Sigmoid colon (tissue), 7 donors: Measurements from ENCODE around the gene FHAD1. TPM values are rescaled to one million over a fixed set of nuclear protein-coding genes. Genes with fewer than 3 reads are reported as not detected.
A peak's percentile ranks its signal among the peaks of the same experiment; 100 is the strongest.

Experiments
- DNase-seq: peaks from one replicate; pipeline ENCODE4 v3.0.0-alpha.2; 2019
- H3K27ac ChIP-seq, 4 donors: fragments of 200-600 bp; sonication (generic); one replicate each; pipeline ENCODE4 v1.5.1; 2016 to 2019; ENCODE audit warnings: mild to moderate bottlenecking in 1 of 4
- H3K27me3 ChIP-seq, 3 donors: fragments of 200-600 bp; sonication (generic); one replicate each; pipeline ENCODE4 v1.5.1; 2019; ENCODE audit warnings: mild to moderate bottlenecking in 1 of 3
- H3K36me3 ChIP-seq, 4 donors: fragments of 200-600 bp; sonication (generic); one replicate each; pipeline ENCODE4 v1.5.1; 2016 to 2019
- H3K4me1 ChIP-seq, 4 donors: fragments of 200-600 bp; sonication (generic); one replicate each; pipeline ENCODE4 v1.5.1; 2017 to 2019
- H3K4me3 ChIP-seq, 4 donors: fragments of 200-600 bp; sonication (generic); one replicate each; pipeline ENCODE4 v1.5.1; 2017 to 2019; ENCODE audit warnings: mild to moderate bottlenecking in 2 of 4, moderate library complexity in 1 of 4
- H3K9me3 ChIP-seq, 4 donors: fragments of 200-600 bp in 3 of 4; sonication (generic) in 3 of 4; one replicate each; pipeline versions ENCODE4 v1.5.1 to v1.6.1; 2013 to 2019
- EP300 ChIP-seq, 4 donors: sonication (generic); formaldehyde crosslinking; IDR thresholded peaks; one replicate each; pipeline ENCODE4 v1.6.1; 2017; ENCODE audit warnings: antibody characterized with exemption in 4 of 4
- POLR2A ChIP-seq, 2 donors: fragments of 450-650 bp; IDR thresholded peaks; one replicate each; pipeline ENCODE4 v1.6.1; 2016; ENCODE audit warnings: antibody characterized with exemption in 2 of 2, mild to moderate bottlenecking in 2 of 2, moderate library complexity in 2 of 2
- POLR2AphosphoS5 ChIP-seq, 4 donors: sonication (generic); formaldehyde crosslinking; IDR thresholded peaks; one replicate each; pipeline ENCODE4 v1.6.1; 2017; ENCODE audit warnings: antibody characterized with exemption in 4 of 4
- WGBS, 2 donors: extraction: QIAGEN DNeasy Blood & Tissue Kit; methylation state at CpG; one replicate each; pipeline ENCODE4 v1.1.7; 2013; 5-methylcytosine and 5-hydroxymethylcytosine counted together
- intact Hi-C: fragments of 100-400 bp; cut with DNase I; formaldehyde crosslinking; loops from one replicate; pipeline ENCODE4 v1.15.1; 2023
- polyA plus RNA-seq, 3 donors: library from polyadenylated mRNA; stranded (reverse); fragments of 200-250 nt; gene quantifications; one replicate each; pipeline ENCODE4 v1.2.3, GENCODE V29; 2013
- total RNA-seq, 4 donors: library from RNA; depleted of rRNA; stranded (reverse); fragments of >200 nt; gene quantifications; one replicate each; pipeline ENCODE4 v1.1.0, GENCODE V29; 2016
- TF ChIP-seq, protein P1 (sequence below), 4 experiments: fragments of 450-650 bp in 3 of 4; fragments of 200-600 bp in 1 of 4; IDR thresholded peaks; one replicate each; pipeline ENCODE4 v1.5.1; 2016 to 2019; ENCODE audit warnings: antibody characterized with exemption in 4 of 4, mild to moderate bottlenecking in 3 of 4, moderate library complexity in 2 of 4
- donor health status: healthy with polysubstance abuse.
- donor health status: Bipolar disorder and iron deficiency.
- donor health status: healthy.

Gene FHAD1
- total and polyA plus RNA-seq, 7 donors = 0.27 to 1.8 (median 0.92) TPM; not detected in 2

DNA sequence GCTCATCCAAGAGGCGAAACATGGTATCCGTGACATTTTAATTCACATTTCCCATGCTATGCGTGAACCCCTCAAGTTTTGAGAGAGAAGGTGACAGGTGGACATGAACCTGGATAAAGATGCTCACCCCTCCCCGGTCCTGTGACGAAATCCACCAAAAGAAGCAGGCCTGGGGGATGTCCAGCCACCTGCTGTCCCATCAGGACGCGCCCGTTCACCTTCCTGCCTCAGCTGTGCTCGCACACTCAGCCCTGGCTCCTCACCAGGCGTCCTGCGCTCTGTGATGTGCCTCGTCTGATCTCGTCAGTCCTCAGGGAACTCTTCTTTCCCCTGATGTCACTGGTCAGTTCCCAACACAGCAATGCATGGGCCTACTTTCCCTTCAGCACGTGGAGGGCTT is 10.3 kb downstream of the FHAD1 start:
- H3K9me3 ChIP-seq = no peaks in the 10 kb centered on the region
- no peaks in the 10 kb centered on the region for H3K36me3 ChIP-seq
- H3K27ac ChIP-seq = no peak overlapping the region
- H3K4me3 ChIP-seq = no peak overlapping the region
- TF ChIP-seq POLR2A (IDR thresholded peaks at IDR 0.05) = no peak
- TF ChIP-seq EP300 (IDR thresholded peaks at IDR 0.05) = no peak
- DNase-seq = no peak
- H3K4me1 ChIP-seq = peaks cover 0 to 48% (median 31%) of the 10 kb centered on the region in 4 donors
- no peaks in the 10 kb centered on the region for H3K27me3 ChIP-seq
- intact Hi-C loops = no loop called here
- 79 to 84% methylated on average over 14 of the region's 14 CpGs for WGBS, 2 donors

DNA sequence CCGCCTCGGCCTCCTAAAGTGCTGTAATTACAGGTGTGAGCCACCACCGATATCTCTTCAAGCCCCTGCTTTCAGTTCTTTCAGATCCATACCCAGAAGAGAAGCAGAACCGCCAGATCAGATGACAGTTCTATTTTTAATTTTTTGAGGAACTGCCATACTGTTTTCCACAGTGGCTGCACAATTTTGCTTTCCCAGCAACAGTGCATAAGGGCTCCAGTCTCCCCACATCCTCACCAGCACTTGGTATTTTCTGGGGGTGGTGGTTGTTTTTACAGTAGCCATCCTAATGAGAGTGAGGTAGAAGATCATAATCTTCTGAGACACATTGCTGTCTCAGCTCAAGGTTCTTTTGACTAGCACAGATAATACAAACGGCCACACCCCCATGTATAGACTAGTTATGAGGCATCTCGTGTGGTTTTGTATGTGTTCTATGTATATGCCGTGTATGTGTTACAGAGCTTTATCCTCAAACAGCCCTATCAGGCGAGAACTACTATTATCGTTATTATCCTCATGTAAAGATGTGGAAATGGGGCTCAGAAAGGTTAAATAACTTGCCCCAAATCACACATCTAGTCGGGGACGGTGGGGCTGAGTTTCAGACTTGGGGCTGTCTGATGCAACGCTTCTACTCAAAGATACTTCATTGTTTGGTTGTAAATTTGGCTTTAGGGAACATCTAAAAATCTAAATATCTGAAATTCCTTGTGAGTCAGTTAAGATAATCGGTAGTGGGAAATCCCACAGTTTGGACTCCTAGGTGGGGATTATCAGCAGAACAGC is 12.0 kb downstream of the FHAD1 start:
- H3K27ac ChIP-seq = peak overlapping the region in 3 of 4 donors; percentile 20 to 70 (median 35)

DNA sequence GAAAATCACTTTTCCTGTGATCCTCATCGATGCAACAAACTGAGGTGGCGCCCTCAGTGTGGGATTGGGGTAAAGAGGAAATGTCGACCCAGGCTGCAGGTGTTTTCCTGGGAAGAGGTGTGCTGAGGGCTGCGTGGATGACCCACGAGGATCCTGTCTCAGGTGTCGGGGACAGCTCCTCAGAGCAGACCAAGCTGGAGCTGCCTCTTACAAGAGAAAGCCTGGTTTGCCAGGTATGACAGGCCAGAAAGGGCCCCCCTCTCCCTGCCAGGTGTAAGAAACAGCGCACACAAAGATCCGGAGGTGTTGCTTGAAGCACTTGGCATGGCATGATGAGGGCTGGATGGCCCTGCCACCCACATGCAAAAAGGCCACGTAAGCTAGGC is 12.6 kb downstream of the FHAD1 start:
- no peak for TF ChIP-seq POLR2A (IDR thresholded peaks at IDR 0.05)
- TF ChIP-seq EP300 (IDR thresholded peaks at IDR 0.05) = no peak
- H3K36me3 ChIP-seq = no peaks in the 10 kb centered on the region
- no peak overlapping the region for H3K4me3 ChIP-seq
- H3K27ac ChIP-seq = peak overlapping the region in 3 of 4 donors; percentile 56 to 70 (median 63)
- intact Hi-C loops = no loop called here
- peaks cover 0 to 45% (median 31%) of the 10 kb centered on the region in 4 donors for H3K4me1 ChIP-seq
- no peak for DNase-seq
- no peaks in the 10 kb centered on the region for H3K27me3 ChIP-seq
- 89 to 91% methylated on average over 9 of the region's 9 CpGs for WGBS, 2 donors
- H3K9me3 ChIP-seq = no peaks in the 10 kb centered on the region

More for the DNA sequence above, 12.0 kb downstream of the FHAD1 start:
- Histone ChIP-seq H3K9me3 (no peaks in the 10 kb centered on the region), H3K36me3 (no peaks in the 10 kb centered on the region), H3K4me3 (no peak overlapping the region), H3K27me3 (no peaks in the 10 kb centered on the region), H3K4me1 (peaks cover 0 to 48% (median 31%) of the 10 kb centered on the region in 4 donors)
- TF ChIP-seq POLR2A (IDR thresholded peaks at IDR 0.05) (no peak), EP300 (IDR thresholded peaks at IDR 0.05) (no peak), POLR2AphosphoS5 (IDR thresholded peaks at IDR 0.05) (no peak)
- TF ChIP-seq, protein P1, sequence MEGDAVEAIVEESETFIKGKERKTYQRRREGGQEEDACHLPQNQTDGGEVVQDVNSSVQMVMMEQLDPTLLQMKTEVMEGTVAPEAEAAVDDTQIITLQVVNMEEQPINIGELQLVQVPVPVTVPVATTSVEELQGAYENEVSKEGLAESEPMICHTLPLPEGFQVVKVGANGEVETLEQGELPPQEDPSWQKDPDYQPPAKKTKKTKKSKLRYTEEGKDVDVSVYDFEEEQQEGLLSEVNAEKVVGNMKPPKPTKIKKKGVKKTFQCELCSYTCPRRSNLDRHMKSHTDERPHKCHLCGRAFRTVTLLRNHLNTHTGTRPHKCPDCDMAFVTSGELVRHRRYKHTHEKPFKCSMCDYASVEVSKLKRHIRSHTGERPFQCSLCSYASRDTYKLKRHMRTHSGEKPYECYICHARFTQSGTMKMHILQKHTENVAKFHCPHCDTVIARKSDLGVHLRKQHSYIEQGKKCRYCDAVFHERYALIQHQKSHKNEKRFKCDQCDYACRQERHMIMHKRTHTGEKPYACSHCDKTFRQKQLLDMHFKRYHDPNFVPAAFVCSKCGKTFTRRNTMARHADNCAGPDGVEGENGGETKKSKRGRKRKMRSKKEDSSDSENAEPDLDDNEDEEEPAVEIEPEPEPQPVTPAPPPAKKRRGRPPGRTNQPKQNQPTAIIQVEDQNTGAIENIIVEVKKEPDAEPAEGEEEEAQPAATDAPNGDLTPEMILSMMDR (IDR thresholded peaks at IDR 0.05) = no peak
- DNase-seq = no peak
- WGBS, 2 donors = 78 to 80% methylated on average over 13 of the region's 13 CpGs
- intact Hi-C loops = no loop called here

DNA sequence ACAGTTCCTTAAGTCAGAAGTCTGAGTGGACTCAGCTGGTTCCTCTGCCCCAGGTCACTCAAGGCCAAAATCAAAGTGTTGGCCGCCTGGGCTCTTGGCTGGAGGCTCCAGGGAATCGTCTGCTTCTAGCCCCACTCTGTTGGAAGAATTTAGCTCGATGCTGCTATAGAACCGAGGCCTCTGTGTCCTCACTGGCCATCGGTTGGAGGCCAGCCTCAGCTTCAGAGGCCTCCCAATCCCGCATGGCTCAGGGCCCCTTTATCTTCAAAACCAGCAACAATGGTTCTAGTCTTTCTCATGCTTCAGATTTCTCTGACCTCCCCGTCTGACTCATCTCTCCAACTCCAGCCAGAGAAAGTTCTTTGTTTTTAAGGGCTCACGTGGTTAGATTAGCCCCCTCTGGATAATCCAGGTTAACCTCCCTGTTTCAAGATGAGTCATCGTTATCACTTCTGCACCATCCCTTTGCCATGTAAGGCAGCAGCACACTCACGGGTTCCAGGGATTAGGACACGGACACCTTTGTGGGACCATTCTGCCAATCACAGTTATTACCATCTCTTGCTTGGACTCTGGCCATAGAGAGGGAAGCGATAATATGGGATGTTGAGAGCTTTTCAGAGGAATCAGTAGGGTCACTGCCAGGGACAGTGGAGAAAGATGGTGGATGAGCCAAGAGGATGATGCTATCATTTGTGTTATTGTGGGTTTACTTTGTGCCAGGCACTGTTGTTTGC is 13.6 kb downstream of the FHAD1 start:
- DNase-seq = no peak
- Histone ChIP-seq H3K27me3 (no peaks in the 10 kb centered on the region), H3K4me1 (peaks cover 0 to 40% (median 31%) of the 10 kb centered on the region in 4 donors), H3K36me3 (no peaks in the 10 kb centered on the region), H3K27ac (peak overlapping the region; percentile 27 to 70 (median 60)), H3K4me3 (no peak overlapping the region), H3K9me3 (no peaks in the 10 kb centered on the region)
- intact Hi-C loops = no loop called here
- peak in 3 of 4 donors; percentile 3 to 48 (median 14) for TF ChIP-seq POLR2AphosphoS5 (IDR thresholded peaks at IDR 0.05)
- TF ChIP-seq, protein P1 (IDR thresholded peaks at IDR 0.05) = no peak
- 79 to 83% methylated on average over 12 of the region's 12 CpGs for WGBS, 2 donors

DNA sequence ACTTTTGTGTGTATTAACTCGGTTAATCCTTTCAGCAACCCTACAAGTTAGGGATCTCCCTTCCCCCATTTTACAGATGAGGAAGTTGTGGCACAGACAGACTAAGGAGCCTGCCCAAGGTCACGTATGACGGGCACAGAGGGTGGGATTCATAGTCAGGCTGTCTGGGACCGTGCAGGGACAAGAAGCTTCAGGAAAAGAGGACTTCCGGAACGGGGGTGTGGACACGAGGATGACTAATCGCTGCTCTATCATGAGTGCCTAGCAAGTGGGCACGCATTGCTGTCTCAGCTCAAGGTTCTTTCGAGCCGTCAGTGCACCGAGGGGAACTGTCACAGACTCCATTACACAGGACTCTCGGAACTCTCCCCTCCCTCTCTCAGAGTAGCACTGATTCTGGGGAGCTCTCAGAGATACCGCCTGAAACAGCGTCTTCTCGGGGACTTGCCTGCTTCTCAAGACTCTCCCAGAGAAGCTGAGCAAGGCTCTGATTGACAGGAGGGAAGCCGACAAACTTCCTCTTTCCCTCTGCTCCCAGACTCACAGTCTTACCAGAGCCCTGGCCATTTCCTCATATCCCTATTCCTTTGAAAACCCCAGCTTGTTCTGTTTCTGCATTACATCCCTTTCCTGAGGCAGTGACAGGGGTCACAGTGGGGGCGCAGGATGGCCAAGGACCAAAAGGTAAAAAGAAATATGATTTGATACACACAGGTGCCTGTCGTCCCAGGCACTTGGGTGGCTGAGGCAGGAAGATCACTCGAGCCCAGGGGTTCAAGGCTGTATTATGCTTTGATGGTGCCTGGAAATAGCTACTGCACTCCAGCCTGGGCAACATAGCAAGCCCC is 14.4 kb downstream of the FHAD1 start:
- TF ChIP-seq EP300 (IDR thresholded peaks at IDR 0.05) (peak in 1 of 4 donors; percentile 47), POLR2A (IDR thresholded peaks at IDR 0.05) (no peak), POLR2AphosphoS5 (IDR thresholded peaks at IDR 0.05) (no peak)
- TF ChIP-seq, protein P1 (IDR thresholded peaks at IDR 0.05) = no peak
- intact Hi-C loops = no loop called here
- H3K27me3 ChIP-seq = no peaks in the 10 kb centered on the region
- no peaks in the 10 kb centered on the region for H3K9me3 ChIP-seq
- H3K4me3 ChIP-seq = no peak overlapping the region
- peak; percentile 71 for DNase-seq
- 22 to 35% methylated on average over 20 of the region's 20 CpGs for whole genome bisulfite sequencing, 2 donors
- H3K36me3 ChIP-seq = no peaks in the 10 kb centered on the region
- peaks cover 0 to 40% (median 31%) of the 10 kb centered on the region in 4 donors for H3K4me1 ChIP-seq
- peak overlapping the region in 3 of 4 donors; percentile 56 to 70 (median 63) for H3K27ac ChIP-seq
